ENCODE results near the gene NOX1. TPM values are rescaled to one million over a fixed set of nuclear protein-coding genes. Genes with fewer than 3 reads are reported as not detected.

The NOX1 gene
- total RNA-seq, 1 donor from 2014 or later: not detected

GRCh38 chrX:100895365-100896075 is 21.4 kb upstream of the NOX1 start:
- Histone ChIP-seq H3K27me3 (ENCODE audit: low read depth) (no peaks in the 10 kb centered on the region), H3K27ac (no peak overlapping the region), H3K4me1 (no peaks in the 10 kb centered on the region), H3K9me3 (no peaks in the 10 kb centered on the region), H3K36me3 (no peaks in the 10 kb centered on the region), H3K4me3 (no peak overlapping the region)
- ATAC-seq (peak in 1 of 2 donors; percentile 52), DNase-seq (no peak)
- peak; percentile 26 for TF ChIP-seq CTCF (IDR thresholded peaks at IDR 0.05)
- intact Hi-C loops (cut with DNase I): no loop called here

DNA sequence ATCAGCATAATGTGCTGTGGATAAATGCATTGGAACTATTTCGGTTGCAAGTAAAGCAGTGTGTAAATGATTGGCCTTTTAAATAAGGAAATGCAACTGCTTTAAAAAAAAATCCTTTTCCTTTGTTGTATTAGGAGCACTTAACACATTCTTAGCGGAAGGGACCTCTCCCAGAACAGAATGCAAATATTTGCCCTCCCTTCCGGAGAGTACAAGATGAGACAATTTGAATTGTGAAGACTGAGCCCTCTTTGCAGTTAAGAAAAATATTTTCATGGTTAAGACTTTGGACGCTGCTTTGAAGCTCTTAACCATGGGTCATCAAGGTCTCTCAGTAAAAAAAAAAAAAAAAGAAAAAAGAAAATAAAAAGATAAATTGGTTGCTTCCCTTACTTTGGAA is 9.5 kb upstream of the NOX1 start:
- no peaks in the 10 kb centered on the region for H3K36me3 ChIP-seq
- H3K27ac ChIP-seq: no peak overlapping the region
- no peak overlapping the region for H3K4me3 ChIP-seq
- ATAC-seq (peak in 1 of 2 donors; percentile 46), DNase-seq (no peak)
- H3K9me3 ChIP-seq: no peaks in the 10 kb centered on the region
- no peaks in the 10 kb centered on the region for H3K4me1 ChIP-seq
- H3K27me3 ChIP-seq (ENCODE audit: low read depth): no peaks in the 10 kb centered on the region
- intact Hi-C loops (cut with DNase I): no loop called here
- TF ChIP-seq CTCF (IDR thresholded peaks at IDR 0.05): no peak

DNA sequence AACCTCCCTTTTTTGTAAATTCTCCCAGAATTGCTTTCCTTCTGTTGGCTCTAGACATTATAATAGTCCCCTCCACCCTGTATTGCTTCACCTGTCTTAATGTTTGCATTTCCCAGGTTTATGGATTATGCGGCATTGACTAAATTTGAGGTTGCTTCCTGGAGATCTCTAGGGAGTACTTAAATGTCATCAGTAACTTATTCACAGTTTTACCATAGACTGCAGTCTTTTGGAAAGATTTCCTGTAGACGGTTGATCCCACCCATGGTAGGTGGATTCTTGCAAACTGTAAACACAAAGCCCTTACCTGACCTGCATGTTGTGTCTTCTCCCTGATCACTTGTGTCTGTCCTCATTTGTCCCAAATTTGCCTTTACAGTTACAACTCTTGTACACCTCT is 6.2 kb upstream of the NOX1 start:
- DNase-seq (no peak), ATAC-seq (no peak)
- TF ChIP-seq CTCF (IDR thresholded peaks at IDR 0.05): no peak
- Histone ChIP-seq H3K36me3 (no peaks in the 10 kb centered on the region), H3K27me3 (ENCODE audit: low read depth) (no peaks in the 10 kb centered on the region), H3K27ac (no peak overlapping the region), H3K4me1 (no peaks in the 10 kb centered on the region), H3K4me3 (no peak overlapping the region), H3K9me3 (no peaks in the 10 kb centered on the region)
- intact Hi-C loops (cut with DNase I): no loop called here

- H3K36me3 ChIP-seq: no peaks in the 10 kb centered on the region
- no peaks in the 10 kb centered on the region for H3K9me3 ChIP-seq
- TF ChIP-seq CTCF (IDR thresholded peaks at IDR 0.05): no peak
- no peak overlapping the region for H3K4me3 ChIP-seq
- no peak for DNase-seq
- intact Hi-C loops (cut with DNase I): no loop called here
- ATAC-seq: no peak
- no peaks in the 10 kb centered on the region for H3K27me3 ChIP-seq (ENCODE audit: low read depth)
- H3K27ac ChIP-seq: no peak overlapping the region
- no peaks in the 10 kb centered on the region for H3K4me1 ChIP-seq
Measured at GRCh38 chrX:100871594-100872560, 2.3 kb downstream of the NOX1 start.

DNA sequence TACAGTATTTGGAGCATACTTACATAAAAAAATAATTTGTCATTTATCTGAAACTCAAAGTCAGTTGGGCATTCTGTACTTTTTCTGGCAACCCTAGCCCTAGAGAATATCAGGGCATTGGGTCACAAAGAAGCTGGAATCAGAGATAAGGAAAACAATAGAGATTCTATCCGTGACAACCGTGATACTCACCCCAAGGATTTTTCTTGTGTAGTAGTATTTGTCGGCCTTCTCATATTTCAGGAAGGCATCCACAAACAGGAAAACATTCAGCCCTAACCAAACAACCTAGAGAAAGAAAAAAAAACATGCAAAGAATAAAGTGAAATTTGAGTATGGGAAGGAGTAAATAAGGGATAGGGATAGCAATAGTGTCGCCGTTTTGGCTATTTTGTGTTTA is 3.6 kb downstream of the NOX1 start:
- no peak overlapping the region for H3K4me3 ChIP-seq
- no peaks in the 10 kb centered on the region for H3K4me1 ChIP-seq
- H3K9me3 ChIP-seq: no peaks in the 10 kb centered on the region
- no peak for TF ChIP-seq CTCF (IDR thresholded peaks at IDR 0.05)
- no peaks in the 10 kb centered on the region for H3K27me3 ChIP-seq (ENCODE audit: low read depth)
- ATAC-seq: no peak
- intact Hi-C loops (cut with DNase I): no loop called here
- no peak for DNase-seq
- H3K27ac ChIP-seq: no peak overlapping the region
- H3K36me3 ChIP-seq: no peaks in the 10 kb centered on the region
